Heart right ventricle (tissue), 16 donors: Measurements from ENCODE around the gene ITGB3. TPM values are rescaled to one million over a fixed set of nuclear protein-coding genes. Genes with fewer than 3 reads are reported as not detected.

ENCODE experiments used
- ATAC-seq, 8 donors: fragments of 200-7000 bp; cut with Tn5 transposase; one replicate each; pipeline ENCODE4 v1.9.1; 2020; ENCODE audit warnings: mild to moderate bottlenecking in 8 of 8, moderate library complexity in 8 of 8, moderate number of reproducible peaks in 1 of 8
- DNase-seq, 2 donors: peaks; one replicate each; pipeline ENCODE4 v3.0.0-alpha.2; 2020
- H3K27ac ChIP-seq, 10 donors: fragments of 200-600 bp; sonication (generic) in 2 of 10; one replicate each; pipeline versions ENCODE4 v1.5.0 to v1.8.0; 2020 to 2022; ENCODE audit warnings: mild to moderate bottlenecking in 3 of 10
- H3K27me3 ChIP-seq, 7 donors: fragments of 200-600 bp; one replicate each; pipeline ENCODE4 v1.8.0; 2021 to 2022; ENCODE audit warnings: mild to moderate bottlenecking in 2 of 7
- H3K36me3 ChIP-seq, 9 donors: fragments of 200-600 bp; sonication (generic) in 1 of 9; one replicate each; pipeline versions ENCODE4 v1.5.0 to v1.8.0; 2020 to 2022; ENCODE audit warnings: mild to moderate bottlenecking in 2 of 9
- H3K4me1 ChIP-seq, 9 donors: fragments of 200-600 bp; sonication (generic) in 1 of 9; one replicate each; pipeline versions ENCODE4 v1.5.0 to v1.8.0; 2020 to 2022; ENCODE audit warnings: mild to moderate bottlenecking in 4 of 9
- H3K4me3 ChIP-seq, 10 donors: fragments of 200-600 bp; sonication (generic) in 2 of 10; one replicate each; pipeline versions ENCODE4 v1.5.0 to v1.8.0; 2020 to 2022; ENCODE audit warnings: mild to moderate bottlenecking in 7 of 10, moderate library complexity in 2 of 10
- H3K9me3 ChIP-seq, 11 donors: fragments of 200-600 bp in 10 of 11; sonication (generic) in 2 of 11; one replicate each; pipeline versions ENCODE4 v1.5.0 to v1.8.0; 2013 to 2022; ENCODE audit warnings: mild to moderate bottlenecking in 2 of 11, control low read depth in 1 of 11, moderate library complexity in 1 of 11
- WGBS, 2 donors: extraction: QIAGEN DNeasy Blood & Tissue Kit; methylation state at CpG; one replicate each; pipeline ENCODE4 v1.1.7; 2013; ENCODE audit warnings: inconsistent platforms in 1 of 2; 5-methylcytosine and 5-hydroxymethylcytosine counted together
- intact Hi-C, 10 donors: fragments of 100-400 bp; cut with DNase I; formaldehyde crosslinking; loops; one replicate each; pipeline versions ENCODE4 v1.11.1 to v1.14.2; 2022
- polyA plus RNA-seq, 2 donors: library from polyadenylated mRNA; stranded (reverse); fragments of 200-250 nt; gene quantifications; one replicate each; pipeline ENCODE4 v1.2.3, GENCODE V29; 2013
- total RNA-seq, 10 donors: library from RNA; stranded (reverse); fragmentation: NEBNext Ultra II Directional in 3 of 10; extraction: Animal tissue kit (Norgen Biotek cat#: 25700) in 3 of 10; gene quantifications; one replicate each; pipeline versions ENCODE4 v1.2.1 to v1.2.4, GENCODE V29; 2021 to 2023
- TF ChIP-seq, protein P1 (sequence below), 9 donors: fragments of 200-600 bp; sonication (generic) in 2 of 9; IDR thresholded peaks; one replicate each; pipeline versions ENCODE4 v1.5.0 to v1.8.0; 2021 to 2022; ENCODE audit warnings: antibody characterized with exemption in 9 of 9, mild to moderate bottlenecking in 5 of 9, moderate library complexity in 1 of 9
- donor health status: Arrhythmogenic right ventricular cardiomyopathy.
- donor health status: ischemic (EF 13 %, LVEDD 7.1; RV severe dilation, severe dysfunction).
- donor health status: healthy with polysubstance abuse.
- donor health status: DM: no; HTN: yes; CAD: no.
- donor health status: DM: no; HTN: no; CAD: no.
- donor health status: ischemic (EF 25% LVEDD 6.9; RV normal size, moderate dysfunction).
- donor health status: ischemic (EF 25% LVEDD 5.7; RV mildly dilated, moderate dysfunction).
- donor health status: healthy.
- donor health status: DM: yes; HTN: yes; CAD: no.
- donor health status: Ischemic cardiomyopathy.
- donor health status: ischemic (EF 35%, LVEDD 5.7; RV mildly dilated, moderate dysfunction).
- donor health status: nonischemic (EF 11% LVEDD 7.7; RV severe dilation, severe dysfunction).
- donor health status: DM: yes; HTN: yes; CAD: no.
- donor health status: PGD.
- donor health status: ischemic (EF 29% LVEDD 5.4; RV normal size, mild dysfunction).
- donor health status: nonischemic (EF 23%, LVEDD 6.1; RV moderate dilation, normal function).

Gene ITGB3
- total and polyA plus RNA-seq, 12 donors, result 1.9 to 18.0 (median 3.2) TPM

DNA sequence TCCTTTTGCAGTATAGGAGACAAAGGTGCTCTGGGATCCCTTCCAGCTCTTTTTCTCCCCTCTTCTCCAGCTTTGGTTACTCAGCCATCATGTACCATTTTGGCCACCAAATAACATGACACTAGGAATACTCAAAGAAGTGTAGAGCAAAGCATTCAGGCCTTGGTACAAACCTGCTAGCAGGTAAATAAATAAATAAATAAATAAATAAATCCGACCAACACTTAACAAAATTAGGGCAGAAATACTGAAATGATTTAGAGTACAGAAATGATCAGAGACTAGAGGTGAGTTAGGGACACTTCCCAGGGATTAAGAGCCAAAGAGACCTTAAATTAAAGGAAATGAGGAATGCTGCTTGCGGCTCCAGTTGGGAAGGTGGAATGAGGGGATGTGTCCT lies 17.7 kb upstream of the ITGB3 start:
- Histone ChIP-seq H3K36me3 (no peaks in the 10 kb centered on the region), H3K27me3 (no peaks in the 10 kb centered on the region), H3K9me3 (peaks cover 0 to 4% (median 0%) of the 10 kb centered on the region in 11 donors), H3K4me3 (no peak overlapping the region), H3K4me1 (peaks cover 0 to 22% (median 19%) of the 10 kb centered on the region in 9 donors), H3K27ac (no peak overlapping the region)
- ATAC-seq, result no peak
- TF ChIP-seq, protein P1, sequence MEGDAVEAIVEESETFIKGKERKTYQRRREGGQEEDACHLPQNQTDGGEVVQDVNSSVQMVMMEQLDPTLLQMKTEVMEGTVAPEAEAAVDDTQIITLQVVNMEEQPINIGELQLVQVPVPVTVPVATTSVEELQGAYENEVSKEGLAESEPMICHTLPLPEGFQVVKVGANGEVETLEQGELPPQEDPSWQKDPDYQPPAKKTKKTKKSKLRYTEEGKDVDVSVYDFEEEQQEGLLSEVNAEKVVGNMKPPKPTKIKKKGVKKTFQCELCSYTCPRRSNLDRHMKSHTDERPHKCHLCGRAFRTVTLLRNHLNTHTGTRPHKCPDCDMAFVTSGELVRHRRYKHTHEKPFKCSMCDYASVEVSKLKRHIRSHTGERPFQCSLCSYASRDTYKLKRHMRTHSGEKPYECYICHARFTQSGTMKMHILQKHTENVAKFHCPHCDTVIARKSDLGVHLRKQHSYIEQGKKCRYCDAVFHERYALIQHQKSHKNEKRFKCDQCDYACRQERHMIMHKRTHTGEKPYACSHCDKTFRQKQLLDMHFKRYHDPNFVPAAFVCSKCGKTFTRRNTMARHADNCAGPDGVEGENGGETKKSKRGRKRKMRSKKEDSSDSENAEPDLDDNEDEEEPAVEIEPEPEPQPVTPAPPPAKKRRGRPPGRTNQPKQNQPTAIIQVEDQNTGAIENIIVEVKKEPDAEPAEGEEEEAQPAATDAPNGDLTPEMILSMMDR (IDR thresholded peaks at IDR 0.05), result no peak
- WGBS, 2 donors, result 93% methylated on average over 2 of the region's 2 CpGs
- intact Hi-C loops, result loop anchor here in 4 of 10 donors (2.0 to 10.0 kb wide), 4 partner anchors 41 to 379 kb away; no protein-coding TSS in a partner anchor
- DNase-seq, result no peak

DNA sequence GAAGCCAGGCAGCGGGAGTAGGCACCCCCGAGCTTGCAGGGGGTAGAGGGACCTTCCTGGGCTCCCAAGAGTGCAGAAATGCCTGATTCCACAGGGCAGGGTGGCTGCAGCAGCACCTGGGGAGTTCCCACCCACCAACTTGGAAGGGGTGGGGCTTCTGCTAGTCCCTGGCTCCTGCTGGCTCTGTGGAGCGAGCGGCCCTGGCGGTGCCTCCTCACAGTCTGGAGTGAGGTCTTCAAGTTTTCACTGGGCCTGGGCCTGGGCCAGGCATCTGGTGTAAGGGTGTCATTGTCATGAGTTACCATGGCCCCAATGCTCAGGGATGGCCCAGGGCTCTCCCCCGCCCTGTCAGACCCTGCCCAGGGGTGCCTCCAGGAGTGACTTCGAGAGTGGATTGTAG lies 15.8 kb upstream of the ITGB3 start:
- 94 to 99% methylated on average over 7 of the region's 7 CpGs for WGBS, 2 donors
- Histone ChIP-seq H3K27ac (no peak overlapping the region), H3K4me3 (no peak overlapping the region), H3K36me3 (no peaks in the 10 kb centered on the region), H3K4me1 (peaks cover 0 to 24% (median 21%) of the 10 kb centered on the region in 9 donors), H3K9me3 (peaks cover 0 to 4% (median 0%) of the 10 kb centered on the region in 11 donors), H3K27me3 (no peaks in the 10 kb centered on the region)
- intact Hi-C loops, result loop anchor here in 4 of 10 donors (2.0 to 10.0 kb wide), 4 partner anchors 39 to 377 kb away; no protein-coding TSS in a partner anchor
- TF ChIP-seq, protein P1 (IDR thresholded peaks at IDR 0.05), result no peak
- ATAC-seq (peak in 1 of 8 donors; percentile 8), DNase-seq (no peak)

DNA sequence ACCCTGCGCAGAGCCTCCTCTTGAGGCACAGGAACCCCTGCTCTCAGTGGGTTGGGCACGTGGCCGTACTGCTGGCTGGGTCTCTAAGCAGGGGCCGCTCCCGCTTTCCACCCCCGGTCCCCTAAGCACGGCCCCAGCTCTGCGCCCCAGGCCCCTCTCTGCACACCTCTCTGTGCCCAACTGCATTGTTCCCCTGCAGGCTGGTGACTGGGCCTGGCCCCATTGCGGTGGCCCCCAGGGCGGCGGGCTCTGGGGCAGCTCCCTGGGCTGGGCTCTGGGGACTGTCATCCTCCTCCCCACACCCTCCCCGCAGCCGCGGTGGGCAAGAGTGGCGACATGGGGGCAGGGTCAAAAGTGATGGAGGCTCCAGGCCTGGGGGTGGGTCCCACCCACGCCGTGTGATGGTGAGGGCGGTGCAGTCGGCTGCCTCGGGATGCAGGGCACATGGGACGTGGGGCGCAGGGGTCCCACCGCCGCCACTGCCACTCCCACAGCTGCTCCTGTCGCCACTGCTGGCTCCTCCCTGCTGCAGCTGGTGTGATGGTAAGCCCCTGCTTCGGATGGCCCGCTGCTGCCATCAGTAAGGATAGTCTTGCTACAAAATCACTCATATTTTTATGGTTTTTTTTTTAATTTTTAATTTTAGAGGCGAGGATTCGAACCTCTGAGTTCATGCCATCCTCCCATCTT lies 15.2 kb upstream of the ITGB3 start:
- Histone ChIP-seq H3K27me3 (no peaks in the 10 kb centered on the region), H3K9me3 (peaks cover 0 to 4% (median 0%) of the 10 kb centered on the region in 11 donors), H3K4me1 (peaks cover 0 to 24% (median 21%) of the 10 kb centered on the region in 9 donors), H3K4me3 (no peak overlapping the region), H3K36me3 (no peaks in the 10 kb centered on the region), H3K27ac (peak overlapping the region in 2 of 10 donors; percentile 77 to 88)
- ATAC-seq (peak in 1 of 8 donors; percentile 25), DNase-seq (no peak)
- intact Hi-C loops, result loop anchor here in 3 of 10 donors (5.0 to 10.0 kb wide), 3 partner anchors 39 to 376 kb away; no protein-coding TSS in a partner anchor
- TF ChIP-seq, protein P1 (IDR thresholded peaks at IDR 0.05), result no peak
- WGBS, 2 donors, result 88 to 91% methylated on average over 27 to 29 of the region's 29 CpGs

DNA sequence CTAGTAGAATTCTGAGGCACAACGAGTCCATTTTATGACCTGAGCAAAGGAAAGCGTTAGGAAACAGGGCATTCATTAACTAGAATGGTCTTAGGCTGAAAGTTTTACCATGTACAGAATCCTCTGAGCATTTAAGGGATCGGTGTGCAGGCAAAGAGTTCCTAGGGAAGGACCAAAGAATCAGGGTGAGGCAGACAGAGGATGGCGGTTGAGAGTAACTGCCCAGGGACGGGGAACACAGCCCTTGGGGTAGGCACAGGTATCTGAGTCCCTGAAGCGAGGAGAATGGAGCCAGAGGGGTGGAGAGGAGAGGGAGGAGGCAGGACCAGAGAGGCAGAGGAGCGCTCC lies 14.0 kb upstream of the ITGB3 start:
- no peaks in the 10 kb centered on the region for H3K36me3 ChIP-seq
- no peak overlapping the region for H3K4me3 ChIP-seq
- intact Hi-C loops, result loop anchor here in 3 of 10 donors (5.0 to 10.0 kb wide), 3 partner anchors 38 to 375 kb away; no protein-coding TSS in a partner anchor
- no peak for ATAC-seq
- H3K4me1 ChIP-seq, result peaks cover 0 to 24% (median 21%) of the 10 kb centered on the region in 9 donors
- H3K27ac ChIP-seq, result peak overlapping the region in 9 of 10 donors; percentile 37 to 88 (median 77)
- WGBS, 2 donors, result 81 to 87% methylated on average over 7 of the region's 7 CpGs
- H3K9me3 ChIP-seq, result peaks cover 0 to 4% (median 0%) of the 10 kb centered on the region in 11 donors
- H3K27me3 ChIP-seq, result no peaks in the 10 kb centered on the region
- DNase-seq, result no peak
- TF ChIP-seq, protein P1 (IDR thresholded peaks at IDR 0.05), result no peak
